Right hindlimb (tissue), 1 donor: ENCODE measurements around the gene SFXN3.
A peak's percentile ranks its signal among the peaks of the same experiment; 100 is the strongest.

ENCODE experiments used
- DNase-seq: peaks from one replicate; pipeline ENCODE4 v3.0.0-alpha.2; 2018

The SFXN3 gene

GRCh38 chr10:101036726-101037125 lies 5.7 kb downstream of the SFXN3 start:
- DNase-seq, result no peak

- no peak for DNase-seq
Measured at GRCh38 chr10:101038484-101038883, 7.5 kb downstream of the SFXN3 start.

- DNase-seq, result no peak
Measured at GRCh38 chr10:101040061-101040460, 9.0 kb downstream of the SFXN3 start.

GRCh38 chr10:101040851-101041250 lies 9.8 kb downstream of the SFXN3 start:
- DNase-seq, result no peak

- DNase-seq, result peak; percentile 89
Measured at GRCh38 chr10:101041252-101041761, 10.3 kb downstream of the SFXN3 start.

- no peak for DNase-seq
Measured at GRCh38 chr10:101042118-101042517, 11.1 kb downstream of the SFXN3 start.

GRCh38 chr10:101042667-101043362 lies 11.8 kb downstream of the SFXN3 start:
- DNase-seq, result peak; percentile 95

- no peak for DNase-seq
Measured at GRCh38 chr10:101043363-101043707, 12.3 kb downstream of the SFXN3 start.

GRCh38 chr10:101044117-101044516 lies 13.1 kb downstream of the SFXN3 start:
- no peak for DNase-seq

GRCh38 chr10:101046332-101047238 lies 15.6 kb downstream of the SFXN3 start:
- DNase-seq, result no peak

- DNase-seq, result no peak
Measured at GRCh38 chr10:101047268-101047667, 16.2 kb downstream of the SFXN3 start.

- no peak for DNase-seq
Measured at GRCh38 chr10:101047961-101048892, 17.2 kb downstream of the SFXN3 start.

GRCh38 chr10:101050208-101051069 lies 19.4 kb downstream of the SFXN3 start:
- peak; percentile 56 for DNase-seq

GRCh38 chr10:101052285-101052684 lies 21.3 kb downstream of the SFXN3 start:
- DNase-seq, result no peak

GRCh38 chr10:101053516-101053915 lies 22.5 kb downstream of the SFXN3 start:
- no peak for DNase-seq

GRCh38 chr10:101054351-101054750 lies 23.3 kb downstream of the SFXN3 start:
- DNase-seq, result no peak

- no peak for DNase-seq
Measured at GRCh38 chr10:101054876-101055275, 23.8 kb downstream of the SFXN3 start.

GRCh38 chr10:101055411-101055810 lies 24.4 kb downstream of the SFXN3 start:
- DNase-seq, result no peak

- DNase-seq, result no peak
Measured at GRCh38 chr10:101056365-101057151, 25.5 kb downstream of the SFXN3 start.

- DNase-seq, result peak; percentile 95
Measured at GRCh38 chr10:101060036-101060950, 29.3 kb downstream of the SFXN3 start.
